ENCODE measurements around the gene AMHR2. TPM values are rescaled to one million over a fixed set of nuclear protein-coding genes. Genes with fewer than 3 reads are reported as not detected.

Gene AMHR2
- total and polyA plus RNA-seq, 2 donors from 2014 or later: not detected

- no peak for FAIRE-seq
- no peak overlapping the region for H3K9ac ChIP-seq (ENCODE audit: low read length in 3 of 3)
- intact Hi-C loops (cut with DNase I): no loop called here
- H3K27ac ChIP-seq (ENCODE audit: low read depth in 2 of 2, low read length in 2 of 2): no peak overlapping the region
- no peak for DNase-seq
- no peaks in the 10 kb centered on the region for H3K27me3 ChIP-seq (ENCODE audit: control insufficient read depth, insufficient read depth, low read length)
- peaks cover 0 to 12% (median 3%) of the 10 kb centered on the region in 3 donors for H3K4me1 ChIP-seq (ENCODE audit: control insufficient read depth in 2 of 3, insufficient read depth in 2 of 3, low read depth in 1 of 3, low read length in 3 of 3)
- no peak overlapping the region for H3K4me3 ChIP-seq (ENCODE audit: low read length in 3 of 3)
- no peak for TF ChIP-seq CTCF (IDR thresholded peaks at IDR 0.05; ENCODE audit: borderline replicate concordance, extremely low read depth, insufficient read depth)
- H3K9me3 ChIP-seq (ENCODE audit: control insufficient read depth in 2 of 3, insufficient read depth in 1 of 3, low read length in 3 of 3): no peaks in the 10 kb centered on the region
- H3K36me3 ChIP-seq (ENCODE audit: control insufficient read depth in 2 of 3, insufficient read depth in 3 of 3, low read length in 3 of 3): peaks cover 20 to 68% (median 37%) of the 10 kb centered on the region in 3 donors
These were observed 57.1 kb downstream of the AMHR2 start for GRCh38 chr12:53480491-53481442.

Other genes with a start within 250 kb of the AMHR2 start
- gene ZNF740, start 243.1 kb upstream of the AMHR2 start, total RNA-seq: 58.3 TPM
- gene ZNF740, start 243.1 kb upstream of the AMHR2 start, polyA plus RNA-seq (ENCODE audit: insufficient read depth, low read depth, low replicate concordance): 11.1 TPM
- gene CSAD, start 242.9 kb upstream of the AMHR2 start, total RNA-seq: 39.1 TPM
- 24.0 TPM for gene CSAD, start 242.9 kb upstream of the AMHR2 start, polyA plus RNA-seq (ENCODE audit: insufficient read depth, low read depth, low replicate concordance)
- gene ITGB7, start 216.6 kb upstream of the AMHR2 start, total RNA-seq: 14.5 TPM
- gene ITGB7, start 216.6 kb upstream of the AMHR2 start, polyA plus RNA-seq (ENCODE audit: insufficient read depth, low read depth, low replicate concordance): 11.0 TPM
- gene RARG, start 191.6 kb upstream of the AMHR2 start, total RNA-seq: 34.1 TPM
- gene RARG, start 191.6 kb upstream of the AMHR2 start, polyA plus RNA-seq (ENCODE audit: insufficient read depth, low read depth, low replicate concordance): 13.2 TPM
- gene ESPL1, start 155.6 kb upstream of the AMHR2 start, total RNA-seq: 1.5 TPM
- gene ESPL1, start 155.6 kb upstream of the AMHR2 start, polyA plus RNA-seq (ENCODE audit: insufficient read depth, low read depth, low replicate concordance): 2.9 TPM
- 439 TPM for gene PFDN5, start 128.3 kb upstream of the AMHR2 start, total RNA-seq
- 1,405 TPM for gene PFDN5, start 128.3 kb upstream of the AMHR2 start, polyA plus RNA-seq (ENCODE audit: insufficient read depth, low read depth, low replicate concordance)
- 49.0 TPM for gene MYG1, start 124.2 kb upstream of the AMHR2 start, total RNA-seq
- gene MYG1, start 124.2 kb upstream of the AMHR2 start, polyA plus RNA-seq (ENCODE audit: insufficient read depth, low read depth, low replicate concordance): 105 TPM
- gene AAAS, start 102.2 kb upstream of the AMHR2 start, total RNA-seq: 46.2 TPM
- 43.4 TPM for gene AAAS, start 102.2 kb upstream of the AMHR2 start, polyA plus RNA-seq (ENCODE audit: insufficient read depth, low read depth, low replicate concordance)
- not detected for gene SP7, start 87.5 kb upstream of the AMHR2 start, total RNA-seq
- gene SP7, start 87.5 kb upstream of the AMHR2 start, polyA plus RNA-seq (ENCODE audit: insufficient read depth, low read depth, low replicate concordance): not detected
- 126 TPM for gene SP1, start 43.7 kb upstream of the AMHR2 start, total RNA-seq
- gene SP1, start 43.7 kb upstream of the AMHR2 start, polyA plus RNA-seq (ENCODE audit: insufficient read depth, low read depth, low replicate concordance): 15.1 TPM
- 226 TPM for gene PRR13, start 17.9 kb downstream of the AMHR2 start, total RNA-seq
- 889 TPM for gene PRR13, start 17.9 kb downstream of the AMHR2 start, polyA plus RNA-seq (ENCODE audit: insufficient read depth, low read depth, low replicate concordance)
- gene PCBP2, start 28.2 kb downstream of the AMHR2 start, total RNA-seq: 732 TPM
- 597 TPM for gene PCBP2, start 28.2 kb downstream of the AMHR2 start, polyA plus RNA-seq (ENCODE audit: insufficient read depth, low read depth, low replicate concordance)
- 21.8 TPM for gene MAP3K12, start 75.6 kb downstream of the AMHR2 start, total RNA-seq
- gene MAP3K12, start 75.6 kb downstream of the AMHR2 start, polyA plus RNA-seq (ENCODE audit: insufficient read depth, low read depth, low replicate concordance): 15.2 TPM
- gene TARBP2, start 77.4 kb downstream of the AMHR2 start, total RNA-seq: 32.5 TPM
- gene TARBP2, start 77.4 kb downstream of the AMHR2 start, polyA plus RNA-seq (ENCODE audit: insufficient read depth, low read depth, low replicate concordance): 36.3 TPM
- gene NPFF, start 83.6 kb downstream of the AMHR2 start, total RNA-seq: not detected
- gene NPFF, start 83.6 kb downstream of the AMHR2 start, polyA plus RNA-seq (ENCODE audit: insufficient read depth, low read depth, low replicate concordance): 1.3 TPM
- 54.7 TPM for gene ATF7, start 202.5 kb downstream of the AMHR2 start, total RNA-seq
- 16.2 TPM for gene ATF7, start 202.5 kb downstream of the AMHR2 start, polyA plus RNA-seq (ENCODE audit: insufficient read depth, low read depth, low replicate concordance)